PFSK-1 (cell line): Measurements from ENCODE around the gene IQGAP2.

Experiments
- FOXP2 ChIP-seq: optimal IDR thresholded peaks from 2 replicates; pipeline ENCODE3; 2011; ENCODE audit warnings: borderline replicate concordance, control low read depth, inconsistent platforms; ENCODE audit not compliant: insufficient read depth; ENCODE audit errors: extremely low read length, extremely low read depth
- POLR2AphosphoS5 ChIP-seq: IDR thresholded peaks from 2 replicates; pipeline ENCODE4 v1.6.1; 2012; ENCODE audit warnings: low read depth, mild to moderate bottlenecking, control low read depth, low read length, moderate library complexity
- SIN3A ChIP-seq: IDR thresholded peaks from 2 replicates; pipeline ENCODE4 v1.6.1; 2012; ENCODE audit warnings: mild to moderate bottlenecking, low read length, moderate library complexity, borderline replicate concordance; ENCODE audit not compliant: insufficient read depth
- TAF1 ChIP-seq: IDR thresholded peaks from 2 replicates; pipeline ENCODE4 v1.6.1; 2012; ENCODE audit warnings: low read length, control low read depth, borderline replicate concordance; ENCODE audit not compliant: insufficient read depth
- TF ChIP-seq, protein P1 (sequence below), 2 experiments: IDR thresholded peaks; 2 replicates each; pipeline versions ENCODE4 v1.6.1 to v1.8.0; 2011 to 2012; ENCODE audit warnings: low read depth in 2 of 2, low read length in 2 of 2, control low read depth in 1 of 2, inconsistent platforms in 1 of 2, mild to moderate bottlenecking in 1 of 2, moderate library complexity in 1 of 2; ENCODE audit not compliant: insufficient read depth in 1 of 2

The IQGAP2 gene

DNA sequence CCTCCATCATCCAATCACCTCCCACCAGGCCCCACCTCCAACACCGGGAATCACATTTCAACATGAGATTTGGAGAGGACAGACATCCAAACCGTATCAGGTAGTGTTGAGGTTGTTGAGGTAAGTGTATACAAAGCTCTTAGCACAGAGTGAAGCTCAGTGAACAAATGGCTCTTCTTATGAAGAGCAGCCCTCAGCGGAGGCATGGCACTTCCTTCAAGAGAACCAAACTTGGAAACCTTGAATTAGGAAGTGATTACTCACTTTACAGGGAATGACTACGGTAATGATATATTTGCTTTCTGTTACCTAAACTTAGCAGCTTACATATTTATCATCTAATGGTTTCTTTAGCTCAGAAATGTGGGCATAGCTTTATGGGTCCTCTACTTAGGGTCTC, 92.8 kb downstream of the IQGAP2 start:
- no peak for TF ChIP-seq POLR2AphosphoS5
- TF ChIP-seq, protein P1, sequence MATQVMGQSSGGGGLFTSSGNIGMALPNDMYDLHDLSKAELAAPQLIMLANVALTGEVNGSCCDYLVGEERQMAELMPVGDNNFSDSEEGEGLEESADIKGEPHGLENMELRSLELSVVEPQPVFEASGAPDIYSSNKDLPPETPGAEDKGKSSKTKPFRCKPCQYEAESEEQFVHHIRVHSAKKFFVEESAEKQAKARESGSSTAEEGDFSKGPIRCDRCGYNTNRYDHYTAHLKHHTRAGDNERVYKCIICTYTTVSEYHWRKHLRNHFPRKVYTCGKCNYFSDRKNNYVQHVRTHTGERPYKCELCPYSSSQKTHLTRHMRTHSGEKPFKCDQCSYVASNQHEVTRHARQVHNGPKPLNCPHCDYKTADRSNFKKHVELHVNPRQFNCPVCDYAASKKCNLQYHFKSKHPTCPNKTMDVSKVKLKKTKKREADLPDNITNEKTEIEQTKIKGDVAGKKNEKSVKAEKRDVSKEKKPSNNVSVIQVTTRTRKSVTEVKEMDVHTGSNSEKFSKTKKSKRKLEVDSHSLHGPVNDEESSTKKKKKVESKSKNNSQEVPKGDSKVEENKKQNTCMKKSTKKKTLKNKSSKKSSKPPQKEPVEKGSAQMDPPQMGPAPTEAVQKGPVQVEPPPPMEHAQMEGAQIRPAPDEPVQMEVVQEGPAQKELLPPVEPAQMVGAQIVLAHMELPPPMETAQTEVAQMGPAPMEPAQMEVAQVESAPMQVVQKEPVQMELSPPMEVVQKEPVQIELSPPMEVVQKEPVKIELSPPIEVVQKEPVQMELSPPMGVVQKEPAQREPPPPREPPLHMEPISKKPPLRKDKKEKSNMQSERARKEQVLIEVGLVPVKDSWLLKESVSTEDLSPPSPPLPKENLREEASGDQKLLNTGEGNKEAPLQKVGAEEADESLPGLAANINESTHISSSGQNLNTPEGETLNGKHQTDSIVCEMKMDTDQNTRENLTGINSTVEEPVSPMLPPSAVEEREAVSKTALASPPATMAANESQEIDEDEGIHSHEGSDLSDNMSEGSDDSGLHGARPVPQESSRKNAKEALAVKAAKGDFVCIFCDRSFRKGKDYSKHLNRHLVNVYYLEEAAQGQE (IDR thresholded peaks at IDR 0.05; ENCODE audit: insufficient read depth in 1 of 2, low read depth in 2 of 2, low read length in 2 of 2), result no peak
- TF ChIP-seq SIN3A, result no peak

DNA sequence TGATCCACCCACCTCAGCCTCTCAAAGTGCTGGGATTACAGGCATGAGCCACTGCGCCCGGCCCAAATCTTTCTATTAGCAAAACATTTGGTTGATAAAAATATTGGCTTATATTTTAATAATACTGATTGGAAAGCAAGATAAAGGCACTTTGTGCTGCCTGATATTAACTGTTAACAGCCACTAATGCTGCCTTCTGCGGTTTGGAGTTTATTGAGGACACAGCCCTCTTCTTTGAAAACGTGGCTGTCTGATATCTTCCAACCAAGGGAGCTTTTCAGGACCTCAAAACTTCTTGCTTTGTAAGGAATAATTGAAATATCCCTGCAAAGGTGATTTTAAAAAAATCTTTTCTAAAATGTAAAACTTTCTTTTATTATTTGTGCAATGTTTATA, 94.0 kb downstream of the IQGAP2 start:
- TF ChIP-seq FOXP2, result no peak
- no peak for TF ChIP-seq TAF1
- no peak for TF ChIP-seq SIN3A
- TF ChIP-seq, protein P1 (IDR thresholded peaks at IDR 0.05; ENCODE audit: insufficient read depth in 1 of 2, low read depth in 2 of 2, low read length in 2 of 2), result no peak
- no peak for TF ChIP-seq POLR2AphosphoS5

DNA sequence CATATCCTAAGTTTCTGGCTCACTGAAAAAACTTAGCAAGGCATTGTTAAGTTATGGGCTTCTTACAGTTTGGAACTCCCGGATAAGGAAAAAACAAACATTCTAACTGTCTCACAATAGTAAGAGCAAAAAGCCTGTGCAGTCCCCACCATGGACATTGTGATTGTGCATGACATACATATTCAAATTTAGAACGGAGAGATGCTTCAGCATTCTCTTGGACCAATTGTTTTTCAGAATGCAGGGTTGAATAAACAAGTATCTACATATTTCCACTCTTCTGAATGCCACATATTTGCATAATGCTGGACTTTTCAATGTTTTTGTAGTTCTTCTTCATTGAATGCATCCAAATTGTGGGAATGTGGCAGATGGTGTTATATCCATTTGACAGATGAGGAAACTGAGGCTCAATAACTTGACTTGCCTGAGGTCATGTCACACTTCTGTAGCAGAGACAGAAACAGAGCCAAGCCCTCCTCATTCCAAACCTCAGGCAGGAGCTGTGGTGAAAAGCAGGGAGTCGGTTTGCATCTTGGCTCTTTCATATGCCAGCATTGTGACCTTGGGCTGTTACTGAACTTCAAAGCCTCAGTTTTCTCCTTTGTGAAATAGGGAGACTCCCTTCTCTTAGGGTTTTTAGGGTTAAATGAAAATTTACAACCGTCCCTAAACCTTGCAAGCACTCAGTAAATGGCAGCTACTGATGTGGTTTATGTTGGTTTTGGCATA, 95.1 kb downstream of the IQGAP2 start:
- no peak for TF ChIP-seq FOXP2
- TF ChIP-seq, protein P1 (IDR thresholded peaks at IDR 0.05; ENCODE audit: insufficient read depth in 1 of 2, low read depth in 2 of 2, low read length in 2 of 2), result no peak
- no peak for TF ChIP-seq POLR2AphosphoS5
- TF ChIP-seq SIN3A, result no peak
- no peak for TF ChIP-seq TAF1

DNA sequence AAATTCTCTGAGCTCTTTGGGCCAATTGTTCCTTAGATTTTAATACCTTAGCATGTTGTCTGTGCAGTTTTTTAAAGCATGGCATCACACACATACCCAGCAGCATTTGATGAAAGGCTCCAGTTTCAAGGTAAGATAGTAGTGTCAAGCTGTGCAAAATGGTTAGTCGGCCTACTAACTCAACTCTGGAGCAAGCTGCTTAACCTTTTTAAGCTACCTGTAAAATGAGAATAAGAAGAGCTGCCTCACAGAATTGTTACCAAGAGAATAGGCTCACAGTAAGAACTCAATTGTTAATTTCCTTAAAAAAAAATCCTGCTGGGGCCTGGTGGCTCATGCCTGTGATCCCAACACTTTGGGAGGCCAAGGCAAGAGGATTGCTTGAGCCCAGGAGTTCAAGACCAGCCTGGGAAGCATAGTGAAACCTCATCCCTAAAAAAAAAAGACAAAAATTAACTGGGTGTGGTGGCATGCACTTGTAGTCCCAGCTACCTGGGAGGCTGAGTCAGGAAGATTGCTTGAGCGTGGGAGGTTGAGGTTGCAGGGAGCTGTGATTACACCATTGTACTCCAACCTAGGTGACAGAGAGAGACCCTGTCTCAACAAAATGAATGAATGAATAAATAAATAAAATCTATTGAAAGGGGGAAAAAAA, 96.5 kb downstream of the IQGAP2 start:
- TF ChIP-seq TAF1 (no peak), POLR2AphosphoS5 (no peak), SIN3A (no peak), FOXP2 (no peak)
- TF ChIP-seq, protein P1 (IDR thresholded peaks at IDR 0.05; ENCODE audit: insufficient read depth in 1 of 2, low read depth in 2 of 2, low read length in 2 of 2), result no peak
